Neural cell (in vitro differentiated cells): ENCODE measurements around the gene MAGI1. TPM values are rescaled to one million over a fixed set of nuclear protein-coding genes. Genes with fewer than 3 reads are reported as not detected.
"Not testable (repeated sequence)": the region's sequence is repeated elsewhere in the genome, so short reads cannot be mapped to it uniquely, and the experiment has no call there.

ENCODE experiments used
- H2AFZ ChIP-seq: fragments of 200-600, 300-800 bp; sonication (generic), shearing (Covaris generic); 2 replicates; pipeline ENCODE4 v1.6.0; 2014; ENCODE audit warnings: low read depth, mild to moderate bottlenecking, antibody characterized with exemption, low read length, moderate library complexity
- H3F3A ChIP-seq: fragments of 200-600 bp; shearing (Covaris generic); 2 replicates; pipeline ENCODE4 v1.6.1; 2016; ENCODE audit warnings: mild to moderate bottlenecking, moderate library complexity, mixed read lengths, antibody characterized with exemption, low read length; ENCODE audit not compliant: insufficient read depth, poor library complexity, severe bottlenecking
- H3K27ac ChIP-seq: fragments of 200-600, 300-800 bp; sonication (generic), shearing (Covaris generic); 2 replicates; pipeline ENCODE4 v1.5.1; 2014; ENCODE audit warnings: mild to moderate bottlenecking, low read length, moderate library complexity
- H3K27me3 ChIP-seq: fragments of 300-800, 200-600 bp; sonication (generic), shearing (Covaris generic); 2 replicates; pipeline ENCODE4 v1.6.0; 2014; ENCODE audit warnings: mild to moderate bottlenecking, low read depth, low read length, moderate library complexity; ENCODE audit not compliant: insufficient read depth
- H3K36me3 ChIP-seq: fragments of 300-800, 200-600 bp; sonication (generic), shearing (Covaris generic); 2 replicates; pipeline ENCODE4 v1.5.1; 2014; ENCODE audit warnings: mild to moderate bottlenecking, antibody characterized with exemption, low read length, moderate library complexity; ENCODE audit not compliant: insufficient read depth
- H3K4me2 ChIP-seq: fragments of 300-800, 200-600 bp; sonication (generic), shearing (Covaris generic); 2 replicates; pipeline ENCODE4 v1.6.0; 2014; ENCODE audit warnings: mild to moderate bottlenecking, low read length
- H3K4me3 ChIP-seq: fragments of 300-800, 200-600 bp; sonication (generic), shearing (Covaris generic); 2 replicates; pipeline ENCODE4 v1.5.1; 2014; ENCODE audit warnings: mild to moderate bottlenecking, low read length, moderate library complexity
- H3K79me2 ChIP-seq: fragments of 200-600 bp; shearing (Covaris generic); replicated peaks from 2 replicates; pipeline ENCODE4 v1.6.0; 2014; ENCODE audit warnings: mild to moderate bottlenecking, low read length, moderate library complexity; ENCODE audit not compliant: insufficient read depth
- H3K9ac ChIP-seq: fragments of 300-800, 200-600 bp; sonication (generic), shearing (Covaris generic); 2 replicates; pipeline ENCODE4 v1.6.1; 2016; ENCODE audit warnings: mild to moderate bottlenecking, low read length, mixed read lengths
- H3K9me2 ChIP-seq: fragments of 200-600 bp; shearing (Covaris generic); 2 replicates; pipeline ENCODE4 v1.6.1; 2016; ENCODE audit warnings: mild to moderate bottlenecking, low read length, mixed read lengths; ENCODE audit not compliant: insufficient read depth
- H3K9me3 ChIP-seq: fragments of 200-600, 300-800 bp; sonication (generic), shearing (Covaris generic); 2 replicates; pipeline ENCODE4 v1.6.1; 2016; ENCODE audit warnings: mild to moderate bottlenecking, mixed run types, low read length, moderate library complexity, mixed read lengths
- H4K20me1 ChIP-seq: fragments of 200-600 bp; shearing (Covaris generic); 2 replicates; pipeline ENCODE4 v1.6.1; 2016; ENCODE audit warnings: mild to moderate bottlenecking, mixed run types; ENCODE audit not compliant: insufficient read depth
- CTCF ChIP-seq: fragments of 450-650 bp; IDR thresholded peaks from 2 replicates; pipeline ENCODE4 v1.5.1; 2014; ENCODE audit warnings: antibody characterized with exemption, mild to moderate bottlenecking, moderate library complexity; ENCODE audit not compliant: poor library complexity, severe bottlenecking
- EP300 ChIP-seq: fragments of 450-650 bp; conservative IDR thresholded peaks from 2 replicates; pipeline ENCODE4 v1.6.1; 2014; ENCODE audit warnings: antibody characterized with exemption, mild to moderate bottlenecking, moderate library complexity; ENCODE audit not compliant: poor library complexity, severe bottlenecking
- EZH2 ChIP-seq: fragments of 200-600, 300-800 bp; shearing (Covaris generic), sonication (generic); IDR thresholded peaks from 2 replicates; pipeline ENCODE4 v1.6.1; 2014; ENCODE audit warnings: antibody characterized with exemption, low read length, borderline replicate concordance, mild to moderate bottlenecking; ENCODE audit not compliant: insufficient read depth, poor library complexity, severe bottlenecking
- MXI1 ChIP-seq: fragments of 450-650 bp; conservative IDR thresholded peaks from 2 replicates; pipeline ENCODE4 v1.6.1; 2014; ENCODE audit warnings: antibody characterized with exemption, mild to moderate bottlenecking; ENCODE audit not compliant: poor library complexity, severe bottlenecking
- POLR2AphosphoS5 ChIP-seq: IDR thresholded peaks from 2 replicates; pipeline ENCODE4 v1.6.1; 2012
- RAD21 ChIP-seq: fragments of 450-650 bp; conservative IDR thresholded peaks from 2 replicates; pipeline ENCODE4 v1.6.1; 2014; ENCODE audit warnings: antibody characterized with exemption, mild to moderate bottlenecking, moderate library complexity
- REST ChIP-seq: IDR thresholded peaks from 2 replicates; pipeline ENCODE4 v1.6.1; 2012; ENCODE audit warnings: borderline replicate concordance
- SMC3 ChIP-seq: fragments of 450-650 bp; conservative IDR thresholded peaks from 2 replicates; pipeline ENCODE4 v1.6.1; 2014; ENCODE audit warnings: antibody characterized with exemption, mild to moderate bottlenecking, moderate library complexity; ENCODE audit not compliant: poor library complexity
- TAF1 ChIP-seq: IDR thresholded peaks from 2 replicates; pipeline ENCODE4 v1.6.1; 2012; ENCODE audit warnings: low read depth
- polyA plus RNA-seq: library from polyadenylated mRNA; depleted of rRNA; stranded (reverse); fragments of >200 nt; gene quantifications from 2 replicates; pipeline ENCODE4 v1.2.3, GENCODE V29; 2014

Gene MAGI1
- polyA plus RNA-seq, 1 donor from 2014 or later, result 44.7 TPM

- Histone ChIP-seq H3K9ac (no peak overlapping the region), H3K36me3 (no peaks in the 10 kb centered on the region), H2AFZ (no peak overlapping the region), H3K27ac (no peak overlapping the region), H3K4me3 (no peak overlapping the region), H3K9me3 (no peaks in the 10 kb centered on the region), H3K27me3 (no peaks in the 10 kb centered on the region), H3K4me2 (no peak overlapping the region), H3F3A (no peaks in the 10 kb centered on the region), H3K9me2 (no peaks in the 10 kb centered on the region), H3K79me2 (no peaks in the 10 kb centered on the region), H4K20me1 (no peaks in the 10 kb centered on the region)
- TF ChIP-seq POLR2AphosphoS5, result no peak
- TF ChIP-seq REST, result no peak
- TF ChIP-seq TAF1, result no peak
- no peak for TF ChIP-seq MXI1
- TF ChIP-seq CTCF, result no peak
- no peak for TF ChIP-seq RAD21
- TF ChIP-seq EZH2, result no peak
- TF ChIP-seq EP300, result no peak
- no peak for TF ChIP-seq SMC3
Measured at GRCh38 chr3:65893631-65894030, 145.1 kb downstream of the MAGI1 start.

- H3K79me2 ChIP-seq, H3K27me3 ChIP-seq, H3K4me2 ChIP-seq, H3K4me3 ChIP-seq, H3K9ac ChIP-seq, H3F3A ChIP-seq, H2AFZ ChIP-seq, H3K9me2 ChIP-seq, H3K36me3 ChIP-seq, H4K20me1 ChIP-seq, H3K9me3 ChIP-seq, H3K27ac ChIP-seq: not testable (repeated sequence)
Measured at GRCh38 chr3:65891477-65891876, 147.2 kb downstream of the MAGI1 start.

- H4K20me1 ChIP-seq, result no peaks in the 10 kb centered on the region
- H3K9me3 ChIP-seq, result no peaks in the 10 kb centered on the region
- no peaks in the 10 kb centered on the region for H3K36me3 ChIP-seq
- no peak overlapping the region for H3K4me2 ChIP-seq
- no peaks in the 10 kb centered on the region for H3K9me2 ChIP-seq
- H2AFZ ChIP-seq, result no peak overlapping the region
- H3K4me3 ChIP-seq, result no peak overlapping the region
- no peaks in the 10 kb centered on the region for H3K27me3 ChIP-seq
- no peaks in the 10 kb centered on the region for H3F3A ChIP-seq
- no peaks in the 10 kb centered on the region for H3K79me2 ChIP-seq
- H3K27ac ChIP-seq, result no peak overlapping the region
- no peak for TF ChIP-seq POLR2AphosphoS5
- no peak for TF ChIP-seq SMC3
- no peak for TF ChIP-seq REST
- TF ChIP-seq EZH2, result no peak
- TF ChIP-seq TAF1, result no peak
- no peak for TF ChIP-seq EP300
- no peak for TF ChIP-seq RAD21
- TF ChIP-seq MXI1, result no peak
- no peak for TF ChIP-seq CTCF
- H3K9ac ChIP-seq, result no peak overlapping the region
Measured at GRCh38 chr3:65890328-65890727, 148.4 kb downstream of the MAGI1 start.
